ENCODE data around the gene ALDH1A2. TPM values are rescaled to one million over a fixed set of nuclear protein-coding genes. Genes with fewer than 3 reads are reported as not detected.

Gene ALDH1A2
- polyA plus RNA-seq, 1 experiment, result 0.68 TPM

DNA sequence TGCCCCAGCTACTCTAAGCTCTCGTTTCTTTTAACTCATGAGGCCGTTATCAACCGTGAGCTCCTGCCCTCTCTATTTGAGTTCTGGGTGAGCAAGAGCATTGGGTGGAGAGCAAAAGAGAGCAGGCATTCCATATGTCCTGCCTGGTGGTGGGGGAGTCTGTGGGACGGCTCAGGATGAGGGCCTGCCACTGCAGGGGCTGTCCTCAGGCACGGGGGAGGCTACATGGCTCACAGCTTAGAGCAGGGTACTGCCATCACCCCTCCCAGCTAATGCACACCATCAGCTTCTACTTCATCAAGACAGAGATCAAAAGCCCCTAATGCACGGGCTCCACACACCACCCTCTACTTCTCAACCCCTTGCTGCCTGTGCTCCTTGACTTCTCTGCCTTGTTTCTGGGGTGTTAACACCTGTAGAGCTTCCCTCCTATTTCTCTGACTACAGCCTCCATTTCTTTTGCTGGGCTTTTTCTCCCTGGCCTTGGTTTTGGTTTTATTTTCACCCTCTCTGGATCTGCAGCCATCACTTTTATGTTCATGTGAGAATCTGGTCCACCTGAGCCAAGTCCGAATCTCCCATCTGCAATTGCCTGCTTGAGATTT lies 114.1 kb downstream of the ALDH1A2 start:
- no peak for DNase-seq (ENCODE audit: low read depth, low spot score)
- Histone ChIP-seq H3K4me3 (ENCODE audit: low read depth, low read length) (no peak overlapping the region), H3K27ac (ENCODE audit: low read depth, low read length) (no peak overlapping the region), H3K9me3 (ENCODE audit: control insufficient read depth, insufficient read depth, low read length) (no peaks in the 10 kb centered on the region), H3K27me3 (ENCODE audit: control insufficient read depth, insufficient read depth, low read length) (peaks cover 2% of the 10 kb centered on the region)
- ChIA-PET POLR2A (no interaction called here), CTCF (no interaction called here)
- TF ChIP-seq, protein P1, sequence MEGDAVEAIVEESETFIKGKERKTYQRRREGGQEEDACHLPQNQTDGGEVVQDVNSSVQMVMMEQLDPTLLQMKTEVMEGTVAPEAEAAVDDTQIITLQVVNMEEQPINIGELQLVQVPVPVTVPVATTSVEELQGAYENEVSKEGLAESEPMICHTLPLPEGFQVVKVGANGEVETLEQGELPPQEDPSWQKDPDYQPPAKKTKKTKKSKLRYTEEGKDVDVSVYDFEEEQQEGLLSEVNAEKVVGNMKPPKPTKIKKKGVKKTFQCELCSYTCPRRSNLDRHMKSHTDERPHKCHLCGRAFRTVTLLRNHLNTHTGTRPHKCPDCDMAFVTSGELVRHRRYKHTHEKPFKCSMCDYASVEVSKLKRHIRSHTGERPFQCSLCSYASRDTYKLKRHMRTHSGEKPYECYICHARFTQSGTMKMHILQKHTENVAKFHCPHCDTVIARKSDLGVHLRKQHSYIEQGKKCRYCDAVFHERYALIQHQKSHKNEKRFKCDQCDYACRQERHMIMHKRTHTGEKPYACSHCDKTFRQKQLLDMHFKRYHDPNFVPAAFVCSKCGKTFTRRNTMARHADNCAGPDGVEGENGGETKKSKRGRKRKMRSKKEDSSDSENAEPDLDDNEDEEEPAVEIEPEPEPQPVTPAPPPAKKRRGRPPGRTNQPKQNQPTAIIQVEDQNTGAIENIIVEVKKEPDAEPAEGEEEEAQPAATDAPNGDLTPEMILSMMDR (IDR thresholded peaks at IDR 0.05; ENCODE audit: low read depth, low read length), result no peak

DNA sequence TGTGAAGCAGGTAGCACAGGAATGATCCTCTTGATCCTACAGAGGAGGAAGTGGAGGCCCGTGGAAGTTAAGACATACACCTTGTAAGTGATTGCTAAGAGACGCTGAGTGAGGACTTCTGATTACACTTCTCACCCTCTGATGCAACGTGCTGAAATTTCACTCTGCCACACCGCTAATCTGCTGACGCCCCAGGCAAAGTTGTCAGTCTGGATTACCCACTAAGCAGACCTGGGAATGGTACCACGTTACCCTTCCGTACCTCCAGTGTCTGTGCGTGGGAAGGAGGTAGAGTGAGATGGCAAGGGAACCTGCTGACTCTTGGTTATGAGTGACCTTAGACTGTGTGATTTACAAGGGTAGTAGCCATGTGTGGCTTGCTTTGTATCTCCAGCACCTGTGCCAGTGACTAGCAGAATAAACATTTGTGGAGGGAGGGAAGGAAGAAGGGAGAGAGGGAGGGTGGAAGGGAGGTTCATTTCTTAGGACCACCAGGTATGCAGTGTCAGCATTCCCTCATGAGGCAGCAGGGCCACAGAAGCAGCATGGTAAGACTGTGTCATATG lies 115.0 kb downstream of the ALDH1A2 start:
- CTCF ChIA-PET, result no interaction called here
- TF ChIP-seq, protein P1 (IDR thresholded peaks at IDR 0.05; ENCODE audit: low read depth, low read length), result no peak

DNA sequence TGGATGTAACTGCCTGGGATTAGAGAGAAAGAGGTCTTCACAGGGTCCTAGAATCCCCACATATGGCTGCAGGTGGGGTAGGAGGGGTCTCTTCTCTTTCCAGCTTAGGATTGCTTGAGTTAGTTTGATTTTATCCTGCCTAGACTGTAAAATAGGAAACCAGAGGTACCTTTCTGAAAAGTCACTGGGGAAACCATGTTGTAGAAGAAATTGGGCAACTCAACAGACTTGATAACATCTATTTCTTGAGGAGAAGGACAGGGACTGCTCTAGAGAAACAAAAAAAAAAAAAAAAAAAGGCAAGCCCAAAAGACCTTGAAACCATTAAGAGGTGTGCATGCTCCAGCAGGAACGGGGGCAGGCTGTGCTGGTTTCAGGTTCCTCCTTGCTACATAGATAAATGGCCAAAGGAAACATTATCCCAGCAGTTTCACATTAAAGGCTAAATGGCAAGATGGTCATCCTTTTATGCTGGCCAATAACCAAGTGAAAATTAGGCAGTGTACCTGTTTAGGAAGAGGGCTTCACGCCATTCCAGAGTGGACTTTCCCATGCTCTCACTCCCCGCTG lies 116.1 kb downstream of the ALDH1A2 start:
- Histone ChIP-seq H3K27me3 (ENCODE audit: control insufficient read depth, insufficient read depth, low read length) (peaks cover 2% of the 10 kb centered on the region), H3K4me3 (ENCODE audit: low read depth, low read length) (no peak overlapping the region), H3K9me3 (ENCODE audit: control insufficient read depth, insufficient read depth, low read length) (no peaks in the 10 kb centered on the region), H3K27ac (ENCODE audit: low read depth, low read length) (no peak overlapping the region)
- ChIA-PET POLR2A (no interaction called here), CTCF (no interaction called here)
- no peak for DNase-seq (ENCODE audit: low read depth, low spot score)
- TF ChIP-seq, protein P1 (IDR thresholded peaks at IDR 0.05; ENCODE audit: low read depth, low read length), result no peak

More for the DNA sequence above, 115.0 kb downstream of the ALDH1A2 start:
- Histone ChIP-seq H3K9me3 (ENCODE audit: control insufficient read depth, insufficient read depth, low read length) (no peaks in the 10 kb centered on the region), H3K27me3 (ENCODE audit: control insufficient read depth, insufficient read depth, low read length) (peaks cover 2% of the 10 kb centered on the region), H3K27ac (ENCODE audit: low read depth, low read length) (no peak overlapping the region), H3K4me3 (ENCODE audit: low read depth, low read length) (no peak overlapping the region)
- no peak for DNase-seq (ENCODE audit: low read depth, low spot score)
- POLR2A ChIA-PET, result no interaction called here

DNA sequence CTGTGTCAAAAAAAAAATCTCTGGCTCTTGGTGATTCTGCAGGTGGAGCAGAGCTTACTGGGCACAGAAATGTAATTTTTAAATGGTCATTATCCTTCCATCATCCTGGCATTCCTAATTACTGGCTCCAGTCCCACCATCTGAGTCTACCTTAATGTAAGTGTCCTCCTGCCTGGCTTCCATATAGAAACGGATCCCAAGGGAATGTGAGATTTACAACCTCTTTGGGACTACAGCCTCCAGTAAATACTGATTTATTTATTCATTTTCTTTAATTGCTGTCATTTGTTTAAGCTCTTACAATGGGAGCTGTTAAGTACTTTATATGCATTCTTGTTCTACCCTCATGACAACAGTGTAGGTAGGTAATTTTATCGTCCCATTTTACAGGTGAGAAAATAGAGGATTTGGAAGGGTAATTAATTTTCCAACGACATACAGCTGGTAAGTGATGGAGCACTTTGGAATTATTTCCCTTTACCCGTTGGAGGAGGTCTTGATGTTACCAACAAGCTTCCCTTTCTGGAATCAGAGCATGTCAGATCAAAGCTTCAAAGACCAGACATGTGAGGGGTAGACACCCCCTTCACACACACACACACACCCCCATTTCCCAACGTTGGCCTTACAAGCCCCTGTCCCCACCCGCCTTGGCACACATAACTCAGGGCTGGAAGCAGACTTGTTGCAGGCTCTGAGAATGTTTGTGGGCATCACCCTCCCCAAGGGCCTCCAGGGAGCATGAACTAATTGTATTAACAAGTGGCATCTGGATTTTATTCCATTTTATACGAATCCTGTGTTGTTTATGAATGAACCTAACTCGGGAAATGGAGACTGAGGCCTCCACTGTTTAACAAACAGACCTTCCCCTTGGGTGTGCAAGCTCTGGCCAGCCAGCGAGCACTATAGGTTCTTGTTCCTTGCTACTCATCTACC lies 116.9 kb downstream of the ALDH1A2 start:
- Histone ChIP-seq H3K9me3 (ENCODE audit: control insufficient read depth, insufficient read depth, low read length) (no peaks in the 10 kb centered on the region), H3K27me3 (ENCODE audit: control insufficient read depth, insufficient read depth, low read length) (peaks cover 2% of the 10 kb centered on the region), H3K4me3 (ENCODE audit: low read depth, low read length) (no peak overlapping the region), H3K27ac (ENCODE audit: low read depth, low read length) (no peak overlapping the region)
- CTCF ChIA-PET, result no interaction called here
- TF ChIP-seq, protein P1 (IDR thresholded peaks at IDR 0.05; ENCODE audit: low read depth, low read length), result no peak
- POLR2A ChIA-PET, result no interaction called here
- no peak for DNase-seq (ENCODE audit: low read depth, low spot score)
